Middle frontal gyrus (tissue), 1 donor: Measurements from ENCODE around the gene NXN.
"Not testable (repeated sequence)": the region's sequence is repeated elsewhere in the genome, so short reads cannot be mapped to it uniquely, and the experiment has no call there.

Experiments used
- DNase-seq: peaks from one replicate; pipeline ENCODE4 v3.0.0-alpha.2; 2015; ENCODE audit warnings: low spot score; ENCODE audit errors: extremely low spot score

NXN gene

GRCh38 chr17:866568-867103 lies 112.9 kb downstream of the NXN start:
- no peak for DNase-seq

- no peak for DNase-seq
Observed at GRCh38 chr17:864315-864714, 115.3 kb downstream of the NXN start.

DNA sequence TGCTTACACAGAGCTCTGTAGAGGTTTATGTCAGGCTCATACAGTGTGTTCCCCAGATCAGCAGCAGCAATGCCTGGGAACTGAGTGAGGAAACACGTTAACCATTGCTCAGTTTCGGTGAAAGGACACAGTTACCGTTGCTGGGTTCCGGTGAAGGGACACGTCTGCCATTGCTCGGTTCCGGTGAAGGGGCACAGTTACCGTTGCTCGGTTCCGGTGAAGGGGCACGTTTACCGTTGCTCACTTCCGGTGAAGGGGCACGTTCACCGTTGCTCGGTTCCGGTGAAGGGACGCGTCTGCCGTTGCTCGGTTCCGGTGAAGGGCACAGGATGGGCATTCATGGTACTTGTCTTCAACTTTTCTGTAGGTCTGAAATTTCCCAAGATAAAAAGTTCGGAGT lies 115.7 kb downstream of the NXN start:
- DNase-seq, result no peak

- no peak for DNase-seq
Observed at GRCh38 chr17:862582-862981, 117.0 kb downstream of the NXN start.

DNA sequence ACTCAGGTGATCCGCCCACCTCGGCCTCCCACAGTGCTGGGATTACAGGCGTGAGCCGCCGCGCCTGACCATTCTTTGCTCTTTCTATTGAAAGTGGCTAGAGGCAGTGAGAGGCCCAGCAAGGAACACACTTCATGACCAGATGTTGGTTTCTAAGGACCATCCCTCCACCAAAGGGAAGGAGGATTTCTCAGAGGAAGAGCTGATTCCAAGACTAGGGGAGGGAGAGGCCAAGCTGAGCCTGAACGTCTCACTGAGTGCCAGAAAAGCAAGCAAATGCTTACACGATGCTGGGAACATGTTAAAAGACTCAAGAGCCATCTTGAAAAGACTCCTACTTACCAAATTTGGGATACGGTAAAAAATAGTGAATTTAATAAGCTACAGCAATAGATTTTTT lies 118.2 kb downstream of the NXN start:
- DNase-seq, result no peak

DNA sequence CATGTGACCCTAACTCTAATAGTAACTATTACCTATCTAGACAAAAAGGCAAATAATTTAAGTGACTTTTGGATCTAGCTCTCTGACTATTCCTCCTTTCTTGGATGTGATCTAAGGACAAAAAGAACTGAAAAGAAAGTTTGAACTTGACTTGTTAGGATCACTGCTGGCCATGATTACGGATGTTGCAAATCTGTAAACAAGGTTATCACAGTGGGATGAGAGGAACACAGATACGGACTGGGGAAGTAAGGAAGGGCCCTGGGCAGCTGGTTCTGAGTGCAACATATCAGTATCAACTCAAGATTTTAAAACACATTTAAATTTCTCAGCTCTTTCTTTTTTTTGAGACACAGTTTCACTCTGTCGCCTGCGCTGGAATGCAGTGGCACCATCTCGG lies 118.8 kb downstream of the NXN start:
- no peak for DNase-seq

DNA sequence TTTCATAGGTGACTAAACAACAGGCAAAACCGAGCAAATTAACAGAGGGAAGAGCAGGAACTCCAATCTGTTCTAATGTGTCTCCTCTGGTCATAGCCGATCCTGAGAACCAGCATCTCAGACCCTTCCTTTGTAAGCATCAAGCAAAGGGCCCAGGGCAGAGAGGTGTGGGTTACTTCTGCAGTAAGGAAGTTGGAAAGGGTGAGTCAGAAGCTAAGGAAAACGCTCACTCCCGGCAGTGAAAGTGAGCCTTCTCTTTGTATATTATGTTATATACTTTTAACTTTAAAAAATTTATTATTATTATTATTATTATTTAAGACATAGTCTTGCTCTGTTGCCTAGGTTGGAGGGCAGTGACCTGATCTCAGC lies 119.8 kb downstream of the NXN start:
- DNase-seq, result no peak

DNA sequence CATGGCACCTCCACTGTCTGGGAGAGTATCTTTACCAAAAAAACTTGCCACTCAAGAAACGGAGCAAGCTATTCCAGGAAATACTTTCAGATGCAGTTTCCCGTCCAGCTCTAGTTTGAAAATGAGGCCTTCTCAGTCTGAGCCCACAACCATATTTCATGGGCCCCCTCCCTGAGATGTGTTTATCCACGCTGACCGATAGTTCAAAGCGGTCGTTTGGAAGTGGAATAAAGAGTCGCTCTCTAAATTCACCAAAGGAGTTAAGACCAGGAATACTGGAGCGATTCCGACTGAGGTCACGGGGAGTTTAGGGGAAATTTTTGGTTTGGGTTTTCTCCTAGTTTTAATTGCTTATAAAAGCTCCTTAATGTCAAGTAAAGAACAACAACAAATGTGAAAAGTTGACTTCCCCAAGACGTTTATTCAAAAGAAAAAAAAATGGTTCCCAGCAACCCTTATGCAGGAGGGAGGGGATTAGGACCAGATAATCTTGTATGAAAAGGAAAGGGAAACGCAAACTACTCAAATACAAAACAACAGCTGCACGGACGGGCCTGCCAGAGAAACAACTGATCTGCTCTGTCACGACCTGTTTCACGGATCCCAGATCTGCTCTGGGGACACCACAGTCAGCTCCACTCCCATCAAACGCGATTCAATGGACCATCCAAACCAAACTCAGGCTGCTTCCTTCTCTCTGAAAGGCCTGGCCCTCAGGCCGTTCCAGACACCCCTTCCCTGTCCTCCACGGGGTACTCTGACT lies 120.3 kb downstream of the NXN start:
- no peak for DNase-seq

- no peak for DNase-seq
Observed at GRCh38 chr17:856149-856548, 123.4 kb downstream of the NXN start.

DNA sequence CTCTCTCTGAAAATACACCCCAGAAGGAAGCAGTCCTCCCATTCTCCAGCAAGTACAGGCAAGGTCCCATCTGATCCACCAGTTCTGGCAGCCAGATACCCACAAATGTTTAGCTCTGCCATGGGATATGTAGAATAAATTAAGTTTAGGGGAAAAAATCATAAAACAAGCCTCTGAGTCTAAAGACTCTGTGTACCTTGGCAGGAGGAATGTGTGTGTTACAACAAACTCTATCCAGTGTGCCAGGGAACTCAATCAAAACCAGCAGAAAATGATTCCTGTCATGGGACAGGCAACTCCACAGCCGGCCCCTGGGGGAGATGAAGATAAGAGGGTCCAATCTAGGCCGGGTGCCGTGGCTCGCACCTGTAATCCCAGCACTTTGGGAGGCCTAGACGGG lies 124.0 kb downstream of the NXN start:
- DNase-seq, result no peak

DNA sequence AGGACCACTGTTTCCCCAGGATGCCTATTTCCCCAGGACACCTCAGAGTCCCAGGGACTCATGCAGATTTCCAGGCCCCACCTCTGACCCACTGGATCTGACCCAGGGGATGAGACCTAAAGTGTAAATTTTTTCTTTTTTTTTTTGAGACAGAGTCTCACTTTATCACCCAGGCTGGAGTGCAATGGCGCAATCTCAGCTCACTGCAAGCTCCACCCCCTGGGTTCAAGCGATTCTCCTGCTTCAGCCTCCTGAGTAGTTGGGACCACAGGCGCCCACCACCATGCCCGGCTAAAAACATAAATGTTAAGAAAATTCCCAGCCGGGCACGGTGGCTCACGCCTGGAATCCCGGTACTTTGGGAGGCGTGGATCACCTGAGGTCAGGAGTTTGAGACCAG lies 126.7 kb downstream of the NXN start:
- DNase-seq, result not testable (repeated sequence)

DNA sequence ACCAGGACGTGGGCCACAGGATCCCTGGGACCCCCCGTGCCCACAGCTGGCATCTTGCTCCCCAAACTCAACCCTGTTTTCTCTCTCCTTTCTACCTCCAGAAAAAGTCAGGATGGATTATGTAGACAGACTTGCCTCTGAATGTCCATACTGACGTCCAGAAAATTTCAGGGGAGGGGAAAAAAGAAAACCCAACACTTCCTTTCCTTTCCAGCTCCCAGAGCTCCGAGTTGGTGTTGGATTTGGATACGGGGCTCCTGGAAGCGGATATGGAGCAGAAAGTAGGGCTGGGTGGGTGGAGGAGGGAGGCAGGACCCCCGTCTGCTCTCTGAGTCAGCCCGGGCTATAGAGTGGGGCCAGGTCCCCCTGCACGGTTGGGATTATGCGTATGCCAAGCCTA lies 127.2 kb downstream of the NXN start:
- DNase-seq, result no peak

GRCh38 chr17:851924-852323 lies 127.7 kb downstream of the NXN start:
- no peak for DNase-seq

DNA sequence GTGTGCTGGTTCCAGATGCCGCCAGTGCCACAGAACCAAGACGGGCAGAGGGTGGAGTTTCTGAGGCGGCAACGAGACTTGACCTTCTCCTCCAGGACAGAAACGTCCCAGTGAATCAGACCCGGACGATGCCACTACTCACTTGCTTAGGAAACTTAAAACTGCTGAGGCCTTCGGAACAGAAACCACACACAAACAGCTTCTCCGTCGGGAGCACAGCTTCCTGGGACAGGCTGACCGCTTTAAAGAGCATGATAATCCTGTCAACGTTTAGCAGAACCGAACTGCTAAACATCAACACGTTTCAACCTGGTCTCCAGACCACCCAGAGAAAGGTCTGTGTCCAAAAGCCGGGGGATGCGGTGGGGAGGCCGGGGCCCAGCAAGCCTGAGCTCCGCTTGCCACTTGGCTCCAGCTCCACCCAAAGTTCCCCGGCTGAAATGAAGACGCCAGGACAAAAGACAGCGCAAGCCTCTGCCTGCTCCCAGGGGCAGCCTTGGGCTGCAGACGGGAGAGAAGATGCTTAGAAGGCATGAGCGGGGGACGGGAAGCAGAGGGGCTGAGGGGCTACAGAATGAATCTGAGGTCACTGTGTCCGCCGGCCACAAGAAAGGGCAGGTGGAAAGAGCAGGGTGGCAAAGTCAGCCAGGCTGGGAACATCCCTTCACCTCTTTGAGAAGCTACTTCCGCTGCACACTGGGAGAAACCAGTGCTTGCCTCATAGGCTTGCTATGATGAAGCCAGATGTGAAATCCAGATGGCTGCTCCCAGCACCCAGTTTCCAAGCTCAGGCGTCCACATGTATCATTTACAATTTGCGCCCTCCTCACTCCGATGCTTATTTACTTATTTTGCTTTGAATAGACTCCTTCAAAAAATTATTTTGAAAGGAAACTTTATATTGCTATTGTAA lies 128.5 kb downstream of the NXN start:
- no peak for DNase-seq

- no peak for DNase-seq
Observed at GRCh38 chr17:850086-850850, 129.3 kb downstream of the NXN start.

GRCh38 chr17:848402-848801 lies 131.2 kb downstream of the NXN start:
- DNase-seq, result no peak

GRCh38 chr17:846901-847843 lies 132.4 kb downstream of the NXN start:
- DNase-seq, result no peak

DNA sequence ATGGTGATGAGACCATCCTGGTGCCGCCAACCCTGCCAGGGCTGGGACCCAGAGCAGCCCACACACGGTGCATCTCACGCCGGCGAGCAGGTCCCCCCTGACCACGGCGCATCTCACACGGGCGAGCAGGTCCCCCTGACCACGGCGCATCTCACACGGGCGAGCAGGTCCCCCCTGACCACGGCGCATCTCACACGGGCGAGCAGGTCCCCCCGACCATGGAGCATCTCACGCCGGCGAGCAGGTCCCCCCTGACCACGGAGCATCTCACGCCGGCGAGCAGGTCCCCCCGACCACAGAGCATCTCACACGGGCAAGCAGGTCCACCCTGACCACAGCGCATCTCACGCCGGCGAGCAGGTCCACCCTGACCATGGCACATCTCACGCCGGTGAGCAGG lies 138.3 kb downstream of the NXN start:
- no peak for DNase-seq

DNA sequence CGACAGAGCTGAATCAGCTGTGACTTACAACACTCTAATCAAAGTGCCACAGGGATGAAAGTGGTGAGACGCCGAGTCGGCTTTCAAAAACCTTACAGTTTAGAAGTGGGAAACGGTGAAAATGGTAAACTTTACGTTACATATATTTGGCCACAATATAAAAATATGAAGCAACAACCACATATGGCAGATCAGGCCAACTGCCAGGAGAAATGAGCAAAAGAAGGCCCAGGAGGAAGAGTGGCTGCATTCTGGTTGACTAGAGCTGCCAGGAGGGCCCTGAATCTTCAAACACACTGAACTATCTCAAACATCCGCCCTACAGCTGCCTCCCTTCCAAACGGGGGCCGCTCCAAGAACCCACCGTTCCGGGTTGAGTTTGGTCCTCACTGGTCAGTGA lies 141.1 kb downstream of the NXN start:
- no peak for DNase-seq

- DNase-seq, result no peak
Observed at GRCh38 chr17:836151-836550, 143.4 kb downstream of the NXN start.

DNA sequence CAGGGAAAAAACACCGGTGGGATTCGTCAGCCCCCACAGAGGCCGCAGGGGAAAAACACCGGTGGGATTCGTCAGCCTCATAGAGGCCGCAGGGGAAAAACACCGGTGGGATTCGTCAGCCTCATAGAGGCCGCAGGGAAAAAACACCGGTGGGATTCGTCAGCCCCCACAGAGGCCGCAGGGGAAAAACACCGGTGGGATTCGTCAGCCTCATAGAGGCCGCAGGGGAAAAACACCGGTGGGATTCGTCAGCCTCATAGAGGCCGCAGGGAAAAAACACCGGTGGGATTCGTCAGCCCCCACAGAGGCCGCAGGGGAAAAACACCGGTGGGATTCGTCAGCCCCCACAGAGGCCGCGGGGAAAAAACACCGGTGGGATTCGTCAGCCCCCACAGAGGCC lies 143.9 kb downstream of the NXN start:
- DNase-seq, result not testable (repeated sequence)
